MM.1S (cell line): Measurements from ENCODE around the gene ATAD3A.

Experiments
- EZH2 ChIP-seq: fragments of 300-600 bp; sonication (generic); optimal IDR thresholded peaks from 2 replicates; pipeline ENCODE3; 2017; ENCODE audit warnings: low read depth, mild to moderate bottlenecking, antibody characterized with exemption, low read length, mixed read lengths
- TF ChIP-seq, protein P1 (sequence below): fragments of 300-600 bp; sonication (generic); IDR thresholded peaks from 2 replicates; pipeline ENCODE4 v1.5.1; 2016; ENCODE audit warnings: antibody characterized with exemption, low read length, mixed read lengths

DNA sequence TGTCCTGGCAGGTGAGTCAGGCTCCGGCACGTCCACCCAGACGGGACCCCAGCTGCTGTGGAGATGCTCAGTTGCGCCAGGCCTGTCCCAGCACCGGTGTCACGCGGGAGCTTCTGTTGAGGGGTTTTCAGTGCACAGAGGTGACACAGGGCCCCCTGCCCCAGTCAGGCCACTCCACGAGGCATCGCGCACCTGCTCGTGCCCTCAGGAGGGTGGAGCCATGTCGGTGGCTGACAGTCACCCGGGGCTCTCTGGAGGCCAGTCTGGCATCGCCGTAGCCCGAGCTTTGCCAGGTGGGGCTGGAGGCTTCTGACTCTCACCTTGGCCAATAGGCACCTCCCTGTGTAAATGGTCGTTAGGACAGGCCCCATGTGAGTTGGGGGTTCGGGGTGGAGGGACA is 17.4 kb downstream of the ATAD3A start:
- TF ChIP-seq, protein P1, sequence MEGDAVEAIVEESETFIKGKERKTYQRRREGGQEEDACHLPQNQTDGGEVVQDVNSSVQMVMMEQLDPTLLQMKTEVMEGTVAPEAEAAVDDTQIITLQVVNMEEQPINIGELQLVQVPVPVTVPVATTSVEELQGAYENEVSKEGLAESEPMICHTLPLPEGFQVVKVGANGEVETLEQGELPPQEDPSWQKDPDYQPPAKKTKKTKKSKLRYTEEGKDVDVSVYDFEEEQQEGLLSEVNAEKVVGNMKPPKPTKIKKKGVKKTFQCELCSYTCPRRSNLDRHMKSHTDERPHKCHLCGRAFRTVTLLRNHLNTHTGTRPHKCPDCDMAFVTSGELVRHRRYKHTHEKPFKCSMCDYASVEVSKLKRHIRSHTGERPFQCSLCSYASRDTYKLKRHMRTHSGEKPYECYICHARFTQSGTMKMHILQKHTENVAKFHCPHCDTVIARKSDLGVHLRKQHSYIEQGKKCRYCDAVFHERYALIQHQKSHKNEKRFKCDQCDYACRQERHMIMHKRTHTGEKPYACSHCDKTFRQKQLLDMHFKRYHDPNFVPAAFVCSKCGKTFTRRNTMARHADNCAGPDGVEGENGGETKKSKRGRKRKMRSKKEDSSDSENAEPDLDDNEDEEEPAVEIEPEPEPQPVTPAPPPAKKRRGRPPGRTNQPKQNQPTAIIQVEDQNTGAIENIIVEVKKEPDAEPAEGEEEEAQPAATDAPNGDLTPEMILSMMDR = no peak
- no peak for TF ChIP-seq EZH2
